HepG2 (cell line): ENCODE measurements around the gene PODXL2. TPM values are rescaled to one million over a fixed set of nuclear protein-coding genes. Genes with fewer than 3 reads are reported as not detected.

ENCODE experiments used
- ATAC-seq: fragments of 200-7000 bp; cut with Tn5 transposase; 3 replicates; pipeline ENCODE4 v1.9.1; 2020; ENCODE audit warnings: mild to moderate bottlenecking, moderate library complexity
- BruUV-seq: library from RNA; stranded (reverse); fragments of 400-500 nt; replicated peaks from 2 replicates; lab custom pipeline; 2021; lab: Mats Ljungman, UMichigan
- CTCF ChIA-PET: fragments of 300-600 bp; formaldehyde crosslinking; extraction: SDS; loops from one replicate; lab custom pipeline; 2021; ENCODE audit warnings: low total read pairs, inconsistent platforms, low intra/inter-chr PET ratio; lab: Yijun Ruan, JAX
- POLR2A ChIA-PET: fragments of 350-600 bp; sonication (Branson Sonifier 250); formaldehyde crosslinking; loops from one replicate; lab custom pipeline; 2020; ENCODE audit warnings: antibody characterized with exemption, inconsistent platforms; lab: Yijun Ruan, JAX
- DNase-seq: peaks from one replicate; pipeline ENCODE4 v3.0.0-alpha.2; 2015; ENCODE audit warnings: low spot score
- FAIRE-seq: peaks from 3 replicates; lab custom pipeline; 2011; peaks lifted over from hg19 to GRCh38; lab: Jason Lieb, UNC
- H2AFZ ChIP-seq: one replicate; pipeline ENCODE4 v1.6.1; 2011; ENCODE audit warnings: low read length, inconsistent platforms
- H3K27ac ChIP-seq: fragments of 300-600 bp; 3 replicates; pipeline ENCODE4 v1.8.0; 2011; ENCODE audit warnings: mixed run types, mild to moderate bottlenecking, mixed read lengths, low read length, inconsistent platforms; ENCODE audit not compliant: insufficient read depth; ENCODE audit errors: extremely low read length
- H3K27me3 ChIP-seq, 2 experiments: fragments of 200-600 bp in 1 of 2; 2 replicates in 1 of 2; 3 replicates in 1 of 2; pipeline versions ENCODE4 v1.6.0 to v1.8.0; 2011; ENCODE audit warnings: low read length in 2 of 2, mild to moderate bottlenecking in 2 of 2, moderate library complexity in 2 of 2, inconsistent platforms in 1 of 2; ENCODE audit not compliant: insufficient read depth in 2 of 2, control insufficient read depth in 1 of 2
- H3K36me3 ChIP-seq, 2 experiments: fragments of 200-600 bp in 1 of 2; replicated peaks in 1 of 2; 2 replicates in 1 of 2; 3 replicates in 1 of 2; pipeline versions ENCODE4 v1.5.1 to v1.8.0; 2011; ENCODE audit warnings: low read length in 2 of 2, inconsistent platforms in 1 of 2; ENCODE audit not compliant: insufficient read depth in 2 of 2, control insufficient read depth in 1 of 2
- H3K4me1 ChIP-seq: 2 replicates; pipeline ENCODE4 v1.5.1; 2012; ENCODE audit warnings: low read length, inconsistent platforms; ENCODE audit not compliant: insufficient read depth
- H3K4me2 ChIP-seq: 2 replicates; pipeline ENCODE4 v1.6.0; 2011; ENCODE audit warnings: low read depth, low read length, inconsistent platforms
- H3K4me3 ChIP-seq, 3 experiments: fragments of 200-600 bp in 1 of 3; sonication (generic), shearing (Covaris generic) in 1 of 3; replicated peaks in 1 of 3; 2 replicates each; pipeline ENCODE4 v1.5.1; 2011 to 2016; ENCODE audit warnings: low read length in 3 of 3, inconsistent platforms in 2 of 3, low read depth in 2 of 3, mild to moderate bottlenecking in 2 of 3, control low read depth in 1 of 3, mixed read lengths in 1 of 3; ENCODE audit not compliant: insufficient read depth in 1 of 3
- H3K79me2 ChIP-seq: one replicate; pipeline ENCODE4 v1.6.1; 2011; ENCODE audit warnings: low read length, inconsistent platforms; ENCODE audit not compliant: insufficient read depth
- H3K9ac ChIP-seq: 2 replicates; pipeline ENCODE4 v1.6.0; 2011; ENCODE audit warnings: mild to moderate bottlenecking, low read depth, low read length, inconsistent platforms; ENCODE audit not compliant: insufficient read depth
- H3K9me3 ChIP-seq: 2 replicates; pipeline ENCODE4 v1.5.1; 2012; ENCODE audit warnings: mild to moderate bottlenecking, low read length
- H4K20me1 ChIP-seq: 2 replicates; pipeline ENCODE4 v1.6.0; 2011; ENCODE audit warnings: inconsistent platforms, mild to moderate bottlenecking, low read length, moderate library complexity; ENCODE audit not compliant: insufficient read depth
- FOXA3 ChIP-seq: IDR thresholded peaks from 2 replicates; pipeline ENCODE4 v1.6.1; 2016; ENCODE audit warnings: missing genetic modification reagents, missing compliant biosample characterization
- GMEB1 ChIP-seq: sonication (generic); formaldehyde crosslinking; IDR thresholded peaks from 2 replicates; pipeline ENCODE4 v1.5.1; 2020; ENCODE audit warnings: missing genetic modification reagents, mild to moderate bottlenecking, borderline replicate concordance
- MAZ ChIP-seq, 2 experiments: sonication (generic) in 1 of 2; formaldehyde crosslinking in 1 of 2; IDR thresholded peaks; 2 replicates each; pipeline versions ENCODE4 v1.5.0 to v1.6.1; 2012 to 2020; ENCODE audit warnings: low read depth in 2 of 2, mild to moderate bottlenecking in 2 of 2, borderline replicate concordance in 1 of 2, improper control_type of control experiment in 1 of 2, low read length in 1 of 2, missing genetic modification reagents in 1 of 2, moderate library complexity in 1 of 2
- MNT ChIP-seq: fragments of 450-650 bp; IDR thresholded peaks from 2 replicates; pipeline ENCODE4 v1.6.1; 2016
- NBN ChIP-seq: fragments of 450-650 bp; conservative IDR thresholded peaks from 2 replicates; pipeline ENCODE4 v1.6.1; 2017
- NR0B2 ChIP-seq: sonication (generic); formaldehyde crosslinking; IDR thresholded peaks from 2 replicates; pipeline ENCODE4 v1.4.0; 2020; ENCODE audit warnings: mild to moderate bottlenecking, missing genetic modification reagents
- PAWR ChIP-seq: sonication (generic); formaldehyde crosslinking; IDR thresholded peaks from 2 replicates; pipeline ENCODE4 v1.4.0; 2020; ENCODE audit warnings: missing genetic modification reagents, mild to moderate bottlenecking, borderline replicate concordance
- ZNF225 ChIP-seq: sonication (generic); formaldehyde crosslinking; IDR thresholded peaks from 2 replicates; pipeline ENCODE4 v1.4.0; 2020; ENCODE audit warnings: mild to moderate bottlenecking, missing genetic modification reagents
- ZNF430 ChIP-seq: sonication (generic); formaldehyde crosslinking; IDR thresholded peaks from 2 replicates; pipeline ENCODE4 v1.9.0; 2021; ENCODE audit warnings: mild to moderate bottlenecking, missing genetic modification reagents
- ZNF589 ChIP-seq: sonication (generic); formaldehyde crosslinking; conservative IDR thresholded peaks from 2 replicates; pipeline ENCODE4 v1.8.0; 2022; ENCODE audit warnings: mild to moderate bottlenecking, moderate library complexity, missing genetic modification reagents
- ZNF672 ChIP-seq: sonication (generic); formaldehyde crosslinking; IDR thresholded peaks from 2 replicates; pipeline ENCODE4 v1.8.1; 2022; ENCODE audit warnings: missing genetic modification reagents
- ZNF687 ChIP-seq: sonication (generic); formaldehyde crosslinking; IDR thresholded peaks from 2 replicates; pipeline ENCODE4 v1.5.1; 2020; ENCODE audit warnings: mild to moderate bottlenecking, missing genetic modification reagents, moderate library complexity
- ZNF749 ChIP-seq: sonication (generic); formaldehyde crosslinking; IDR thresholded peaks from 2 replicates; pipeline ENCODE4 v1.8.0; 2022; ENCODE audit warnings: mild to moderate bottlenecking, missing genetic modification reagents, moderate library complexity, borderline replicate concordance
- WGBS: methylation state at CpG from one replicate; pipeline ENCODE4 v1.1.6; 2017; ENCODE audit warnings: low lambda C conversion rate; 5-methylcytosine and 5-hydroxymethylcytosine counted together
- in situ Hi-C: cut with HindIII; loops from 2 replicates; pipeline ENCODE4 v1.10.0; 2017; ENCODE audit warnings: low pct_unique_long_range_greater_than_20kb; ENCODE audit not compliant: extremely low pct_ligation_motif_present
- intact Hi-C: fragments of 100-400 bp; cut with micrococcal nuclease; formaldehyde crosslinking; loops from one replicate; pipeline ENCODE4 v1.10.0; 2022; ENCODE audit not compliant: unreplicated experiment
- polyA plus RNA-seq, 8 experiments: library from polyadenylated mRNA; depleted of rRNA in 3 of 8; stranded (reverse) in 7 of 8; unstranded in 1 of 8; fragments of >200 nt; fragmentation: Illumina TruSeq in 4 of 8; extraction: Trizol in 4 of 8; gene quantifications; 2 replicates each; pipeline versions ENCODE4 v1.2.1 to v1.2.3, GENCODE V29; 2011 to 2016; ENCODE audit warnings: low read depth in 4 of 8, missing spikeins in 1 of 8, mixed read lengths in 1 of 8; ENCODE audit not compliant: insufficient read depth in 1 of 8
- total RNA-seq, 5 experiments: library from RNA; depleted of rRNA; stranded (reverse); fragments of >200 nt; fragmentation: Illumina TruSeq; extraction: Trizol; gene quantifications; 2 replicates each; pipeline ENCODE4 v1.2.3, GENCODE V29; 2016; ENCODE audit warnings: low read depth in 1 of 5

Gene PODXL2
- total and polyA plus RNA-seq, 2 of the 13 experiments (the other 11 are each of a cell fraction or from before 2014, with no cell fraction given) = 20.4 to 25.1 TPM

- Histone ChIP-seq H3K4me2 (peak overlapping the region; percentile 76), H2AFZ (no peak overlapping the region), H3K27ac (no peak overlapping the region), H4K20me1 (no peaks in the 10 kb centered on the region; the same call in 1 of the 2 replicates), H3K27me3 (peaks cover 2 to 7% of the 10 kb centered on the region in 2 experiments), H3K9ac (peak overlapping the region; percentile 49), H3K79me2 (no peaks in the 10 kb centered on the region), H3K9me3 (no peaks in the 10 kb centered on the region), H3K4me3 (peak overlapping the region; percentile 30 to 67 (median 62); a peak in 4 of 6 replicates), H3K4me1 (peaks cover 21% of the 10 kb centered on the region), H3K36me3 (no peaks in the 10 kb centered on the region)
- no TSS peak for BruUV-seq
- ChIA-PET CTCF (no interaction called here), POLR2A (no interaction called here)
- ATAC-seq = peak; percentile 17; the same call in 1 of the 3 replicates
- DNase-seq = no peak
- 75% methylated on average over 40 of the region's 65 CpGs for WGBS
- no peak for FAIRE-seq
- in situ Hi-C loops = no loop called here
- intact Hi-C loops = loop anchor here (1.0 kb wide), 1 partner anchor 30 kb away; no protein-coding TSS in a partner anchor
- TF ChIP-seq MNT (peak; percentile 7; the same call in 1 of the 2 replicates), ZNF589 (CRISPR knock-in tag) (peak; percentile 3; the same call in 1 of the 2 replicates), FOXA3 (CRISPR knock-in tag) (no peak), MAZ (IDR thresholded peaks at IDR 0.05; ENCODE audit: borderline replicate concordance, low read depth, low read length) (no peak), MAZ (CRISPR knock-in tag; IDR thresholded peaks at IDR 0.05; ENCODE audit: low read depth) (0 out of 2 replicates have a peak, but pooled peaks have one; percentile 18), NR0B2 (CRISPR knock-in tag) (peak; percentile 57; the same call in 1 of the 2 replicates), ZNF672 (CRISPR knock-in tag) (0 out of 2 replicates have a peak, but pooled peaks have one; percentile 52), ZNF225 (CRISPR knock-in tag) (0 out of 2 replicates have a peak, but pooled peaks have one; percentile 34), ZNF430 (CRISPR knock-in tag) (0 out of 2 replicates have a peak, but pooled peaks have one; percentile 51), ZNF749 (0 out of 2 replicates have a peak, but pooled peaks have one; percentile 16), GMEB1 (CRISPR knock-in tag) (no peak), NBN (no peak), ZNF687 (CRISPR knock-in tag) (peak; percentile 63), PAWR (no peak)
These were observed 750 bp downstream of the PODXL2 start for GRCh38 chr3:127629467-127630403.
